ENCODE measurements around the gene C3orf20.

GRCh38 chr3:14744556-14744955 is 69.6 kb downstream of the C3orf20 start:
- TF ChIP-seq CTCF (IDR thresholded peaks at IDR 0.05; ENCODE audit: insufficient read depth, low read length, poor library complexity, severe bottlenecking) (no peak), EZH2phosphoT487 (conservative IDR thresholded peaks at IDR 0.05; ENCODE audit: low read length) (no peak)

All from SU-DHL-6 (cell line).